Measurements from ENCODE around the gene PRKAG2.

The PRKAG2 gene

GRCh38 chr7:151696721-151697514 is 180.0 kb downstream of the PRKAG2 start:
- 78 to 84% methylated on average over 13 to 17 of the region's 18 CpGs for WGBS, 2 experiments (ENCODE audit: insufficient coverage in 2 of 2)
- H3K27ac ChIP-seq (ENCODE audit: low read depth, low read length, severe bottlenecking) = no peak overlapping the region
- H3K36me3 ChIP-seq (ENCODE audit: control insufficient read depth, insufficient read depth, low read length) = no peaks in the 10 kb centered on the region
- H3K4me1 ChIP-seq (ENCODE audit: control insufficient read depth, insufficient read depth, low read length, poor library complexity, severe bottlenecking) = peaks cover 31% of the 10 kb centered on the region
- no peak overlapping the region for H3K4me3 ChIP-seq (ENCODE audit: extremely low read depth, insufficient read depth, low read length, poor library complexity, severe bottlenecking)
- H3K9me3 ChIP-seq (ENCODE audit: control insufficient read depth, low read length) = no peaks in the 10 kb centered on the region

GRCh38 chr7:151695951-151696541 is 180.9 kb downstream of the PRKAG2 start:
- H3K36me3 ChIP-seq (ENCODE audit: control insufficient read depth, insufficient read depth, low read length) = no peaks in the 10 kb centered on the region
- peaks cover 32% of the 10 kb centered on the region for H3K4me1 ChIP-seq (ENCODE audit: control insufficient read depth, insufficient read depth, low read length, poor library complexity, severe bottlenecking)
- H3K4me3 ChIP-seq (ENCODE audit: extremely low read depth, insufficient read depth, low read length, poor library complexity, severe bottlenecking) = no peak overlapping the region
- no peaks in the 10 kb centered on the region for H3K9me3 ChIP-seq (ENCODE audit: control insufficient read depth, low read length)
- WGBS, 2 experiments (ENCODE audit: insufficient coverage in 2 of 2) = 77% methylated on average over 23 to 24 of the region's 24 CpGs
- H3K27ac ChIP-seq (ENCODE audit: low read depth, low read length, severe bottlenecking) = no peak overlapping the region

- H3K36me3 ChIP-seq (ENCODE audit: control insufficient read depth, insufficient read depth, low read length) = no peaks in the 10 kb centered on the region
- H3K9me3 ChIP-seq (ENCODE audit: control insufficient read depth, low read length) = no peaks in the 10 kb centered on the region
- no peak overlapping the region for H3K4me3 ChIP-seq (ENCODE audit: extremely low read depth, insufficient read depth, low read length, poor library complexity, severe bottlenecking)
- WGBS, 2 experiments (ENCODE audit: insufficient coverage in 2 of 2) = 79 to 86% methylated on average over 14 to 15 of the region's 15 CpGs
- H3K27ac ChIP-seq (ENCODE audit: low read depth, low read length, severe bottlenecking) = no peak overlapping the region
- peaks cover 39% of the 10 kb centered on the region for H3K4me1 ChIP-seq (ENCODE audit: control insufficient read depth, insufficient read depth, low read length, poor library complexity, severe bottlenecking)
Observed at GRCh38 chr7:151694828-151695580, 181.9 kb downstream of the PRKAG2 start.

- Histone ChIP-seq H3K36me3 (ENCODE audit: control insufficient read depth, insufficient read depth, low read length) (no peaks in the 10 kb centered on the region), H3K4me1 (ENCODE audit: control insufficient read depth, insufficient read depth, low read length, poor library complexity, severe bottlenecking) (peaks cover 44% of the 10 kb centered on the region), H3K9me3 (ENCODE audit: control insufficient read depth, low read length) (no peaks in the 10 kb centered on the region), H3K4me3 (ENCODE audit: extremely low read depth, insufficient read depth, low read length, poor library complexity, severe bottlenecking) (no peak overlapping the region), H3K27ac (ENCODE audit: low read depth, low read length, severe bottlenecking) (no peak overlapping the region)
- WGBS, 2 experiments (ENCODE audit: insufficient coverage in 2 of 2) = 89 to 94% methylated on average over 5 of the region's 5 CpGs
Observed at GRCh38 chr7:151694441-151694827, 182.5 kb downstream of the PRKAG2 start.

- no peak overlapping the region for H3K4me3 ChIP-seq (ENCODE audit: extremely low read depth, insufficient read depth, low read length, poor library complexity, severe bottlenecking)
- H3K27ac ChIP-seq (ENCODE audit: low read depth, low read length, severe bottlenecking) = no peak overlapping the region
- H3K9me3 ChIP-seq (ENCODE audit: control insufficient read depth, low read length) = no peaks in the 10 kb centered on the region
- H3K4me1 ChIP-seq (ENCODE audit: control insufficient read depth, insufficient read depth, low read length, poor library complexity, severe bottlenecking) = peaks cover 50% of the 10 kb centered on the region
- WGBS, 2 experiments (ENCODE audit: insufficient coverage in 2 of 2) = 88 to 98% methylated on average over 7 to 8 of the region's 11 CpGs
- no peaks in the 10 kb centered on the region for H3K36me3 ChIP-seq (ENCODE audit: control insufficient read depth, insufficient read depth, low read length)
Observed at GRCh38 chr7:151693140-151693539, 183.8 kb downstream of the PRKAG2 start.

GRCh38 chr7:151692721-151693120 is 184.2 kb downstream of the PRKAG2 start:
- Histone ChIP-seq H3K9me3 (ENCODE audit: control insufficient read depth, low read length) (no peaks in the 10 kb centered on the region), H3K27ac (ENCODE audit: low read depth, low read length, severe bottlenecking) (no peak overlapping the region), H3K4me1 (ENCODE audit: control insufficient read depth, insufficient read depth, low read length, poor library complexity, severe bottlenecking) (peaks cover 53% of the 10 kb centered on the region), H3K4me3 (ENCODE audit: extremely low read depth, insufficient read depth, low read length, poor library complexity, severe bottlenecking) (no peak overlapping the region), H3K36me3 (ENCODE audit: control insufficient read depth, insufficient read depth, low read length) (no peaks in the 10 kb centered on the region)
- 85 to 94% methylated on average over 3 to 4 of the region's 9 CpGs for WGBS, 2 experiments (ENCODE audit: insufficient coverage in 2 of 2)

- Histone ChIP-seq H3K4me1 (ENCODE audit: control insufficient read depth, insufficient read depth, low read length, poor library complexity, severe bottlenecking) (peaks cover 59% of the 10 kb centered on the region), H3K27ac (ENCODE audit: low read depth, low read length, severe bottlenecking) (no peak overlapping the region)
- WGBS, 2 experiments (ENCODE audit: insufficient coverage in 2 of 2) = 100% methylated on average over 1 of the region's 2 CpGs; no CpG with 5 or more reads in 1 of the 2 experiments
Observed at GRCh38 chr7:151691449-151691848, 185.5 kb downstream of the PRKAG2 start.

GRCh38 chr7:151690606-151691005 is 186.3 kb downstream of the PRKAG2 start:
- peaks cover 53% of the 10 kb centered on the region for H3K4me1 ChIP-seq (ENCODE audit: control insufficient read depth, insufficient read depth, low read length, poor library complexity, severe bottlenecking)
- peak overlapping the region; percentile 70 for H3K27ac ChIP-seq (ENCODE audit: low read depth, low read length, severe bottlenecking)
- 51 to 88% methylated on average over 1 to 4 of the region's 6 CpGs for WGBS, 2 experiments (ENCODE audit: insufficient coverage in 2 of 2)

More at GRCh38 chr7:151691449-151691848, 185.5 kb downstream of the PRKAG2 start:
- no peaks in the 10 kb centered on the region for H3K36me3 ChIP-seq (ENCODE audit: control insufficient read depth, insufficient read depth, low read length)
- H3K9me3 ChIP-seq (ENCODE audit: control insufficient read depth, low read length) = no peaks in the 10 kb centered on the region
- no peak overlapping the region for H3K4me3 ChIP-seq (ENCODE audit: extremely low read depth, insufficient read depth, low read length, poor library complexity, severe bottlenecking)

GRCh38 chr7:151689196-151689971 is 187.5 kb downstream of the PRKAG2 start:
- Histone ChIP-seq H3K9me3 (ENCODE audit: control insufficient read depth, low read length) (no peaks in the 10 kb centered on the region), H3K27ac (ENCODE audit: low read depth, low read length, severe bottlenecking) (no peak overlapping the region), H3K4me3 (ENCODE audit: extremely low read depth, insufficient read depth, low read length, poor library complexity, severe bottlenecking) (no peak overlapping the region), H3K4me1 (ENCODE audit: control insufficient read depth, insufficient read depth, low read length, poor library complexity, severe bottlenecking) (peaks cover 56% of the 10 kb centered on the region), H3K36me3 (ENCODE audit: control insufficient read depth, insufficient read depth, low read length) (no peaks in the 10 kb centered on the region)
- 91 to 92% methylated on average over 10 to 19 of the region's 22 CpGs for WGBS, 2 experiments (ENCODE audit: insufficient coverage in 2 of 2)

More at GRCh38 chr7:151690606-151691005, 186.3 kb downstream of the PRKAG2 start:
- H3K36me3 ChIP-seq (ENCODE audit: control insufficient read depth, insufficient read depth, low read length) = no peaks in the 10 kb centered on the region
- H3K9me3 ChIP-seq (ENCODE audit: control insufficient read depth, low read length) = no peaks in the 10 kb centered on the region
- H3K4me3 ChIP-seq (ENCODE audit: extremely low read depth, insufficient read depth, low read length, poor library complexity, severe bottlenecking) = no peak overlapping the region

GRCh38 chr7:151688236-151688780 is 188.6 kb downstream of the PRKAG2 start:
- 86 to 96% methylated on average over 14 to 17 of the region's 19 CpGs for WGBS, 2 experiments (ENCODE audit: insufficient coverage in 2 of 2)
- Histone ChIP-seq H3K4me1 (ENCODE audit: control insufficient read depth, insufficient read depth, low read length, poor library complexity, severe bottlenecking) (peaks cover 62% of the 10 kb centered on the region), H3K36me3 (ENCODE audit: control insufficient read depth, insufficient read depth, low read length) (no peaks in the 10 kb centered on the region), H3K27ac (ENCODE audit: low read depth, low read length, severe bottlenecking) (peak overlapping the region; percentile 88), H3K9me3 (ENCODE audit: control insufficient read depth, low read length) (no peaks in the 10 kb centered on the region), H3K4me3 (ENCODE audit: extremely low read depth, insufficient read depth, low read length, poor library complexity, severe bottlenecking) (no peak overlapping the region)
